ENCODE data around the gene CLTB.
A peak's percentile ranks its signal among the peaks of the same experiment; 100 is the strongest.

DNA sequence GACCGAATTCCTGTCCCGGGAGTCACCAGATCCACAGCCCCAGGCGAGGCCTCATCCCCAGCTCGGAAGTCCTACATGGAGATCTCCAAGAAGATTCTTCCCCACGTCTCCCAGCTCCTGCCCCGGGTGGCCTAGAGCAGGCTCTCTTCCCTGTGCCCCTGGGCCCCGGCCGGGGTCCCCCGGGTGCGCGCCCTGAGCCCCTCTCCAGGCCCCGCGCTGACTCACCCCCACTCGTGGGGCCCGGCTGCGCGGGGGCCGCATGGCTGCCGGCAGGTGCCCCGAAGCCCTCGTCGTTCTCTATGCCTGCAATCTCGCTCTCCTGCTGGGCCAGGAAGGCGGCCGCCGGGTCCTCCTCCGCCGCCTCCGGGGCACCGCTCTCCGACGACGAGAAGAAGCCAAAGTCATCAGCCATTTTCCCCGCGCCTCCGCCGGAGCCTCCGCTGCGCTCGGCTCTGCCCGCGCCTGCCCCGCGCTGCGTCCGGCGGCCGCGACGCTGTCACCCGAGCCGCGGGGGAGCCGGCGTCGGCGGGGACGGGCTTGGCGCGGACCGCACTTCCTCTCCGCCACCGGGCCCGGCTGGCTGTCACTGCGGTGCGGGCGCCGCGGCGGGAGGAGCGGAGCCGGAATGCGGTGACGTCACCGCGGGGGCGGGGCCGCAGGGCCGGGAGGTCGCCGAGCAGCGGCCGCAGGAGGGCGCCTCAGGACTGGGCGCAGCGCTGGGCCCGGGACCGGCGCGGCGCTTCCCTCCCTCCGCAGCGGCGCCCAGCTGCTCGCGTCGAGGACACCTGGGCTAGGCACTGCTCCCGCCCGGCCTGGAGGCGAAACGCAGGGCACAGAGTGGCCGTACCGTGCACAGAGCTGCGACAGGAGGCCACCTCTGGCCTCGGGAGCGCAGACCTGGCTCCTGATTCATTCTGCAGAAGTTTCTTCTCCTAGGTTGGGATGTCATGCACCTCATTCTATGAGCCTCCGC, at the start of gene CLTB:
- TF ChIP-seq, protein P1, sequence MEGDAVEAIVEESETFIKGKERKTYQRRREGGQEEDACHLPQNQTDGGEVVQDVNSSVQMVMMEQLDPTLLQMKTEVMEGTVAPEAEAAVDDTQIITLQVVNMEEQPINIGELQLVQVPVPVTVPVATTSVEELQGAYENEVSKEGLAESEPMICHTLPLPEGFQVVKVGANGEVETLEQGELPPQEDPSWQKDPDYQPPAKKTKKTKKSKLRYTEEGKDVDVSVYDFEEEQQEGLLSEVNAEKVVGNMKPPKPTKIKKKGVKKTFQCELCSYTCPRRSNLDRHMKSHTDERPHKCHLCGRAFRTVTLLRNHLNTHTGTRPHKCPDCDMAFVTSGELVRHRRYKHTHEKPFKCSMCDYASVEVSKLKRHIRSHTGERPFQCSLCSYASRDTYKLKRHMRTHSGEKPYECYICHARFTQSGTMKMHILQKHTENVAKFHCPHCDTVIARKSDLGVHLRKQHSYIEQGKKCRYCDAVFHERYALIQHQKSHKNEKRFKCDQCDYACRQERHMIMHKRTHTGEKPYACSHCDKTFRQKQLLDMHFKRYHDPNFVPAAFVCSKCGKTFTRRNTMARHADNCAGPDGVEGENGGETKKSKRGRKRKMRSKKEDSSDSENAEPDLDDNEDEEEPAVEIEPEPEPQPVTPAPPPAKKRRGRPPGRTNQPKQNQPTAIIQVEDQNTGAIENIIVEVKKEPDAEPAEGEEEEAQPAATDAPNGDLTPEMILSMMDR (IDR thresholded peaks at IDR 0.05; ENCODE audit: low read depth, low read length, missing input control): peak; percentile 83
- TF ChIP-seq TAF1 (conservative IDR thresholded peaks at IDR 0.05) (no peak), RXRA (IDR thresholded peaks at IDR 0.05) (no peak), RAD21 (IDR thresholded peaks at IDR 0.05) (peak; percentile 68 to 74), EGR1 (IDR thresholded peaks at IDR 0.05; ENCODE audit: low read depth in 2 of 2) (no peak), YY1 (IDR thresholded peaks at IDR 0.05) (no peak), GABPA (IDR thresholded peaks at IDR 0.05 in 1 of 2, conservative IDR thresholded peaks at IDR 0.05 in 1 of 2) (no peak), JUND (IDR thresholded peaks at IDR 0.05) (no peak), FOXA1 (IDR thresholded peaks at IDR 0.05) (no peak), SP1 (IDR thresholded peaks at IDR 0.05) (no peak)
- TF ChIP-seq, protein P2, sequence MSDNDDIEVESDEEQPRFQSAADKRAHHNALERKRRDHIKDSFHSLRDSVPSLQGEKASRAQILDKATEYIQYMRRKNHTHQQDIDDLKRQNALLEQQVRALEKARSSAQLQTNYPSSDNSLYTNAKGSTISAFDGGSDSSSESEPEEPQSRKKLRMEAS (IDR thresholded peaks at IDR 0.05): no peak
- TF ChIP-seq, protein P3, sequence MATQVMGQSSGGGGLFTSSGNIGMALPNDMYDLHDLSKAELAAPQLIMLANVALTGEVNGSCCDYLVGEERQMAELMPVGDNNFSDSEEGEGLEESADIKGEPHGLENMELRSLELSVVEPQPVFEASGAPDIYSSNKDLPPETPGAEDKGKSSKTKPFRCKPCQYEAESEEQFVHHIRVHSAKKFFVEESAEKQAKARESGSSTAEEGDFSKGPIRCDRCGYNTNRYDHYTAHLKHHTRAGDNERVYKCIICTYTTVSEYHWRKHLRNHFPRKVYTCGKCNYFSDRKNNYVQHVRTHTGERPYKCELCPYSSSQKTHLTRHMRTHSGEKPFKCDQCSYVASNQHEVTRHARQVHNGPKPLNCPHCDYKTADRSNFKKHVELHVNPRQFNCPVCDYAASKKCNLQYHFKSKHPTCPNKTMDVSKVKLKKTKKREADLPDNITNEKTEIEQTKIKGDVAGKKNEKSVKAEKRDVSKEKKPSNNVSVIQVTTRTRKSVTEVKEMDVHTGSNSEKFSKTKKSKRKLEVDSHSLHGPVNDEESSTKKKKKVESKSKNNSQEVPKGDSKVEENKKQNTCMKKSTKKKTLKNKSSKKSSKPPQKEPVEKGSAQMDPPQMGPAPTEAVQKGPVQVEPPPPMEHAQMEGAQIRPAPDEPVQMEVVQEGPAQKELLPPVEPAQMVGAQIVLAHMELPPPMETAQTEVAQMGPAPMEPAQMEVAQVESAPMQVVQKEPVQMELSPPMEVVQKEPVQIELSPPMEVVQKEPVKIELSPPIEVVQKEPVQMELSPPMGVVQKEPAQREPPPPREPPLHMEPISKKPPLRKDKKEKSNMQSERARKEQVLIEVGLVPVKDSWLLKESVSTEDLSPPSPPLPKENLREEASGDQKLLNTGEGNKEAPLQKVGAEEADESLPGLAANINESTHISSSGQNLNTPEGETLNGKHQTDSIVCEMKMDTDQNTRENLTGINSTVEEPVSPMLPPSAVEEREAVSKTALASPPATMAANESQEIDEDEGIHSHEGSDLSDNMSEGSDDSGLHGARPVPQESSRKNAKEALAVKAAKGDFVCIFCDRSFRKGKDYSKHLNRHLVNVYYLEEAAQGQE (IDR thresholded peaks at IDR 0.05): no peak
- TF ChIP-seq, protein P4, sequence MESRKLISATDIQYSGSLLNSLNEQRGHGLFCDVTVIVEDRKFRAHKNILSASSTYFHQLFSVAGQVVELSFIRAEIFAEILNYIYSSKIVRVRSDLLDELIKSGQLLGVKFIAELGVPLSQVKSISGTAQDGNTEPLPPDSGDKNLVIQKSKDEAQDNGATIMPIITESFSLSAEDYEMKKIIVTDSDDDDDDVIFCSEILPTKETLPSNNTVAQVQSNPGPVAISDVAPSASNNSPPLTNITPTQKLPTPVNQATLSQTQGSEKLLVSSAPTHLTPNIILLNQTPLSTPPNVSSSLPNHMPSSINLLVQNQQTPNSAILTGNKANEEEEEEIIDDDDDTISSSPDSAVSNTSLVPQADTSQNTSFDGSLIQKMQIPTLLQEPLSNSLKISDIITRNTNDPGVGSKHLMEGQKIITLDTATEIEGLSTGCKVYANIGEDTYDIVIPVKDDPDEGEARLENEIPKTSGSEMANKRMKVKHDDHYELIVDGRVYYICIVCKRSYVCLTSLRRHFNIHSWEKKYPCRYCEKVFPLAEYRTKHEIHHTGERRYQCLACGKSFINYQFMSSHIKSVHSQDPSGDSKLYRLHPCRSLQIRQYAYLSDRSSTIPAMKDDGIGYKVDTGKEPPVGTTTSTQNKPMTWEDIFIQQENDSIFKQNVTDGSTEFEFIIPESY (IDR thresholded peaks at IDR 0.05): no peak

Measured in liver (tissue), 3 donors.